ENCODE data around the gene BAHCC1.

BAHCC1 gene

DNA sequence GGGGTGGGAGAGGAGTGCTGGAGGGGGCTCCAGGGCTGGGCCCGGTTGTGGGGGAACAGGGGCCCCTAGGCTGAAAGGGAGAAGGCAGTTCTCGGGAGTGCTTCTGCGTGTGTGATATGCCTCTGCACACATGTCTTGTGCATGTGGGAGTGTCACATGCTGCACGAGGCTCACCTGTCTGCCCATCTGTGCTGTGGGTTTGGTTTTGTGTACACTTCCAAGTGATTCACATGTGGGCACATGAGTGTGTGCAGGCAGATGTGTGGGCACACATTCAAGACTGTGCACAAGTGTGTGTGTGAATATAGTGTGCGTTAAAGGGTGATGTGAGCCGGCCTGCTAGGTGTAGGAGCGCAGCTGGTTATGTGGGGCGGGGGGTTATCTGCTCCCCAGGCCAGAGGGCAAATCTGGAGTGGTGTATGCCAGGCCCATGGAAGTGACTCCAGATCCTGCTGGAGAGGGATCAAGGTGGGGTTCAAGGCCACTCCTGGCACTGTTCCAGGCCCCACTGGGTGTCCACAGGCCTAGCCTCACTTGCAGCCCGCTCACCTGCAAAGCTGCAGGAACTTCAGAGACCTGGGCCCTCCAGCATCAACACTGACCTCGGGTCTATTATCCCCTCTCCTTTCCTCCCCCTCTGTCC is 3.8 kb upstream of the BAHCC1 start:
- Histone ChIP-seq H3K4me3 (ENCODE audit: low read length) (no peak overlapping the region), H3K27me3 (ENCODE audit: control insufficient read depth, low read length) (peaks cover 7% of the 10 kb centered on the region; the same call in 1 of the 2 replicates), H3K9me3 (ENCODE audit: control insufficient read depth, insufficient read depth, low read length) (no peaks in the 10 kb centered on the region), H3K36me3 (ENCODE audit: control insufficient read depth, low read length) (no peaks in the 10 kb centered on the region), H3K79me2 (ENCODE audit: control insufficient read depth, low read length) (peaks cover 5% of the 10 kb centered on the region; the same call in 1 of the 2 replicates), H3F3A (ENCODE audit: control insufficient read depth, insufficient read depth) (peaks cover 5% of the 10 kb centered on the region; the same call in 1 of the 2 replicates), H3K4me2 (ENCODE audit: low read length) (no peak overlapping the region), H4K20me1 (ENCODE audit: control insufficient read depth, insufficient read depth, low read depth, low read length) (peaks cover 2% of the 10 kb centered on the region; the same call in 1 of the 2 replicates), H3K4me1 (ENCODE audit: control insufficient read depth, low read length) (peaks cover 30% of the 10 kb centered on the region), H3K9me2 (replicated peaks; ENCODE audit: control insufficient read depth, low read length) (no peaks in the 10 kb centered on the region), H3K27ac (ENCODE audit: low read depth, low read length) (no peak overlapping the region)
- TF ChIP-seq CTCF (IDR thresholded peaks at IDR 0.05; ENCODE audit: low read depth, low read length, poor library complexity, severe bottlenecking) (no peak), EZH2phosphoT487 (IDR thresholded peaks at IDR 0.05; ENCODE audit: borderline replicate concordance, low read length) (no peak)

- Histone ChIP-seq H3K27me3 (ENCODE audit: control insufficient read depth, low read length) (peaks cover 7% of the 10 kb centered on the region; the same call in 1 of the 2 replicates), H3K4me1 (ENCODE audit: control insufficient read depth, low read length) (peaks cover 30% of the 10 kb centered on the region), H4K20me1 (ENCODE audit: control insufficient read depth, insufficient read depth, low read depth, low read length) (peaks cover 2% of the 10 kb centered on the region; the same call in 1 of the 2 replicates)
Measured at GRCh38 chr17:81391936-81392908, 3.0 kb upstream of the BAHCC1 start.

More at GRCh38 chr17:81391936-81392908, 3.0 kb upstream of the BAHCC1 start:
- Histone ChIP-seq H3K9me2 (replicated peaks; ENCODE audit: control insufficient read depth, low read length) (no peaks in the 10 kb centered on the region), H3K79me2 (ENCODE audit: control insufficient read depth, low read length) (peaks cover 5% of the 10 kb centered on the region; the same call in 1 of the 2 replicates), H3K4me2 (ENCODE audit: low read length) (peak overlapping the region; percentile 76), H3K27ac (ENCODE audit: low read depth, low read length) (no peak overlapping the region), H3K36me3 (ENCODE audit: control insufficient read depth, low read length) (no peaks in the 10 kb centered on the region), H3K4me3 (ENCODE audit: low read length) (peak overlapping the region; percentile 73), H3K9me3 (ENCODE audit: control insufficient read depth, insufficient read depth, low read length) (no peaks in the 10 kb centered on the region), H3F3A (ENCODE audit: control insufficient read depth, insufficient read depth) (peaks cover 5% of the 10 kb centered on the region; the same call in 1 of the 2 replicates)
- TF ChIP-seq CTCF (IDR thresholded peaks at IDR 0.05; ENCODE audit: low read depth, low read length, poor library complexity, severe bottlenecking) (no peak), EZH2phosphoT487 (IDR thresholded peaks at IDR 0.05; ENCODE audit: borderline replicate concordance, low read length) (no peak)
